Keratinocyte (primary cell): ENCODE data around the gene TPGS1.

Experiments
- EZH2 ChIP-seq: IDR thresholded peaks from one replicate; pipeline ENCODE4 v1.6.1; 2012; ENCODE audit warnings: inconsistent platforms, mild to moderate bottlenecking, low read length, moderate library complexity
- TF ChIP-seq, protein P1 (sequence below), 3 experiments: IDR thresholded peaks in 1 of 3; conservative IDR thresholded peaks in 1 of 3; optimal IDR thresholded peaks in 1 of 3; 2 replicates in 2 of 3; 3 replicates in 1 of 3; pipeline versions ENCODE3 to v1.5.1; 2011; ENCODE audit warnings: low read length in 3 of 3, mild to moderate bottlenecking in 3 of 3, moderate library complexity in 2 of 3, control low read depth in 1 of 3, inconsistent platforms in 1 of 3; ENCODE audit not compliant: insufficient read depth in 2 of 3; ENCODE audit errors: extremely low read depth in 1 of 3

DNA sequence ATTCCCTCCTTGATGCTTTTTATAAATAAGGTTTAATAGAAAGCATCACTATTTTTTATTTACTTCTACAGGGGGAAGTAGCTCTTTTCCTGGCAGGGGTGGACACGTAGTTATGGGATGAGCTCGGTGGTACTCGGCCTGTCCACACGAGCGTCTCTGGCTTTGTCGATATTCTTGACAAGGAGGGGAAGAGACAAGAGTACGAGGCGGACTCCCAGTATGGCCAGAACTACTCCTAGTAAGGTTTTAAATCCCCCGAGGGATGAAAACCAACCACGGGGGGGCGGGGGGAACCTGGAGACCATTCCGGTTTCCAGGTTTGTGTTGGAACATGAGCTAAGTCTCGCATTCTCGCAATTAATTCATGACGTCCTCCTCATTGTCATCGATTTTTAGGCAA, 59.5 kb downstream of the TPGS1 start:
- TF ChIP-seq, protein P1, sequence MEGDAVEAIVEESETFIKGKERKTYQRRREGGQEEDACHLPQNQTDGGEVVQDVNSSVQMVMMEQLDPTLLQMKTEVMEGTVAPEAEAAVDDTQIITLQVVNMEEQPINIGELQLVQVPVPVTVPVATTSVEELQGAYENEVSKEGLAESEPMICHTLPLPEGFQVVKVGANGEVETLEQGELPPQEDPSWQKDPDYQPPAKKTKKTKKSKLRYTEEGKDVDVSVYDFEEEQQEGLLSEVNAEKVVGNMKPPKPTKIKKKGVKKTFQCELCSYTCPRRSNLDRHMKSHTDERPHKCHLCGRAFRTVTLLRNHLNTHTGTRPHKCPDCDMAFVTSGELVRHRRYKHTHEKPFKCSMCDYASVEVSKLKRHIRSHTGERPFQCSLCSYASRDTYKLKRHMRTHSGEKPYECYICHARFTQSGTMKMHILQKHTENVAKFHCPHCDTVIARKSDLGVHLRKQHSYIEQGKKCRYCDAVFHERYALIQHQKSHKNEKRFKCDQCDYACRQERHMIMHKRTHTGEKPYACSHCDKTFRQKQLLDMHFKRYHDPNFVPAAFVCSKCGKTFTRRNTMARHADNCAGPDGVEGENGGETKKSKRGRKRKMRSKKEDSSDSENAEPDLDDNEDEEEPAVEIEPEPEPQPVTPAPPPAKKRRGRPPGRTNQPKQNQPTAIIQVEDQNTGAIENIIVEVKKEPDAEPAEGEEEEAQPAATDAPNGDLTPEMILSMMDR (optimal IDR thresholded peaks at IDR 0.05 in 1 of 3, IDR thresholded peaks at IDR 0.05 in 1 of 3, conservative IDR thresholded peaks at IDR 0.05 in 1 of 3; ENCODE audit: extremely low read depth in 1 of 3, insufficient read depth in 2 of 3, low read length in 3 of 3), result no peak
- TF ChIP-seq EZH2, result no peak
